Stimulated activated effector memory CD8-positive, alpha-beta T cell treated with anti-CD3 and anti-CD28 coated beads, Interleukin-12 subunit alpha, Interleukin-12 subunit beta, amount 100 ng/mL, for 72 hours (primary cell): ENCODE measurements around the gene CKLF.
"Not testable (repeated sequence)": the region's sequence is repeated elsewhere in the genome, so short reads cannot be mapped to it uniquely, and the experiment has no call there.

Experiments
- ATAC-seq: fragments of 150-1000 bp; cut with Tn5 transposase; 2 replicates; pipeline ENCODE4 v1.10.0; 2021
- DNase-seq, 2 donors: peaks; one replicate each; pipeline ENCODE4 v3.0.0; 2021 to 2022; ENCODE audit warnings: low spot score in 2 of 2
- H3K27ac Mint-ChIP-seq: one replicate; pipeline ENCODE4 v1.8.0; 2022; ENCODE audit warnings: mild to moderate bottlenecking, mixed read lengths
- H3K36me3 Mint-ChIP-seq: one replicate; pipeline ENCODE4 v1.8.0; 2022; ENCODE audit warnings: mild to moderate bottlenecking, mixed read lengths
- H3K4me1 Mint-ChIP-seq: one replicate; pipeline ENCODE4 v1.8.0; 2022; ENCODE audit warnings: mixed read lengths
- H3K4me3 Mint-ChIP-seq: one replicate; pipeline ENCODE4 v1.8.0; 2022; ENCODE audit warnings: mild to moderate bottlenecking, mixed read lengths
- H3K9me3 Mint-ChIP-seq: one replicate; pipeline ENCODE4 v1.8.0; 2022; ENCODE audit warnings: mixed read lengths

CKLF gene

GRCh38 chr16:66605177-66605978 is 53.0 kb downstream of the CKLF start:
- H3K27ac Mint-ChIP-seq = peak overlapping the region; percentile 91
- peaks cover 50% of the 10 kb centered on the region for H3K36me3 Mint-ChIP-seq
- H3K9me3 Mint-ChIP-seq = no peaks in the 10 kb centered on the region
- ATAC-seq = peak; percentile 49
- H3K4me3 Mint-ChIP-seq = peak overlapping the region; percentile 88
- peaks cover 53% of the 10 kb centered on the region for H3K4me1 Mint-ChIP-seq
- peak; percentile 37 to 83 for DNase-seq

GRCh38 chr16:66605979-66606751 is 53.8 kb downstream of the CKLF start:
- peak in 1 of 2 donors; percentile 58 for DNase-seq
- ATAC-seq = no peak
- Mint-ChIP-seq H3K9me3 (no peaks in the 10 kb centered on the region), H3K36me3 (peaks cover 58% of the 10 kb centered on the region), H3K27ac (peak overlapping the region; percentile 91), H3K4me3 (peak overlapping the region; percentile 88), H3K4me1 (peaks cover 53% of the 10 kb centered on the region)

GRCh38 chr16:66608241-66609138 is 56.1 kb downstream of the CKLF start:
- H3K27ac Mint-ChIP-seq = peak overlapping the region; percentile 26
- ATAC-seq = peak; percentile 61
- peaks cover 80% of the 10 kb centered on the region for H3K36me3 Mint-ChIP-seq
- H3K9me3 Mint-ChIP-seq = no peaks in the 10 kb centered on the region
- H3K4me3 Mint-ChIP-seq = peak overlapping the region; percentile 24
- DNase-seq = peak; percentile 82 to 90
- H3K4me1 Mint-ChIP-seq = peaks cover 47% of the 10 kb centered on the region

- H3K4me1 Mint-ChIP-seq = peaks cover 40% of the 10 kb centered on the region
- H3K9me3 Mint-ChIP-seq = no peaks in the 10 kb centered on the region
- no peak overlapping the region for H3K4me3 Mint-ChIP-seq
- H3K27ac Mint-ChIP-seq = peak overlapping the region; percentile 26
- ATAC-seq (no peak), DNase-seq (no peak)
- peaks cover 76% of the 10 kb centered on the region for H3K36me3 Mint-ChIP-seq
Measured at GRCh38 chr16:66609139-66609510, 56.7 kb downstream of the CKLF start.

- DNase-seq (no peak), ATAC-seq (no peak)
- Mint-ChIP-seq H3K9me3 (no peaks in the 10 kb centered on the region), H3K4me1 (peaks cover 39% of the 10 kb centered on the region), H3K27ac (peak overlapping the region; percentile 80), H3K36me3 (peaks cover 77% of the 10 kb centered on the region), H3K4me3 (no peak overlapping the region)
Measured at GRCh38 chr16:66610111-66610820, 57.9 kb downstream of the CKLF start.

GRCh38 chr16:66611911-66612310 is 59.5 kb downstream of the CKLF start:
- Mint-ChIP-seq H3K36me3 (peaks cover 72% of the 10 kb centered on the region), H3K4me1 (peaks cover 27% of the 10 kb centered on the region)
- not testable (repeated sequence) for H3K9me3 Mint-ChIP-seq, DNase-seq, H3K27ac Mint-ChIP-seq, H3K4me3 Mint-ChIP-seq, ATAC-seq

GRCh38 chr16:66612422-66612821 is 60.0 kb downstream of the CKLF start:
- H3K27ac Mint-ChIP-seq = no peak overlapping the region
- no peak for ATAC-seq
- H3K4me3 Mint-ChIP-seq = no peak overlapping the region
- H3K9me3 Mint-ChIP-seq = no peaks in the 10 kb centered on the region
- no peak for DNase-seq
- peaks cover 22% of the 10 kb centered on the region for H3K4me1 Mint-ChIP-seq
- peaks cover 67% of the 10 kb centered on the region for H3K36me3 Mint-ChIP-seq

GRCh38 chr16:66614161-66614802 is 61.9 kb downstream of the CKLF start:
- DNase-seq (no peak), ATAC-seq (no peak)
- Mint-ChIP-seq H3K27ac (no peak overlapping the region), H3K36me3 (peaks cover 48% of the 10 kb centered on the region), H3K4me1 (peaks cover 7% of the 10 kb centered on the region), H3K4me3 (no peak overlapping the region), H3K9me3 (no peaks in the 10 kb centered on the region)
